Measurements from ENCODE around the gene BPIFB1.

- TF ChIP-seq CTCF (IDR thresholded peaks at IDR 0.05; ENCODE audit: insufficient read depth, low read length, poor library complexity, severe bottlenecking), result no peak
- TF ChIP-seq EZH2phosphoT487 (conservative IDR thresholded peaks at IDR 0.05; ENCODE audit: low read length), result no peak
Observed at GRCh38 chr20:33287884-33288283, 4.9 kb downstream of the BPIFB1 start.
